ENCODE results near the gene LACTB.

DNA sequence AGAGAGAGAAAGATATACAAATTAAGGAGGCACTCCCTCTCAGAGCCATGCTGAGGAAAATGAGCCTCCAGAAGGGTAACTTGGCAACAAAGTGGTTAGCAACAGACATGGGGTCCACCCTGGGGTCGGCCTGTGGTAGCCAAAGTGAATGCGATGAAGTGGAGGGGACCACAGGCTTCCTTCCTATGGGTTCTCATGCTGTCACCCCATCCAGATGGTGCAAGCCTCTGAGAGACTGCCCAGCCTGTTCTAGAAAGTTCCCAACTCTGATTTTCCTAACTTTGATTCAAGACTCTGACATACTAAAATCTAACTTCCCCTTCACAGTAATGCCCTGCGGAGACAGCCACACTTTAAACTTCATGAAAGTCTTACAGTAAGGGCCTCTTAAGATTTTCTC lies 18.2 kb upstream of the LACTB start:
- TF ChIP-seq POLR2A (IDR thresholded peaks at IDR 0.05): no peak
- TF ChIP-seq, protein P1, sequence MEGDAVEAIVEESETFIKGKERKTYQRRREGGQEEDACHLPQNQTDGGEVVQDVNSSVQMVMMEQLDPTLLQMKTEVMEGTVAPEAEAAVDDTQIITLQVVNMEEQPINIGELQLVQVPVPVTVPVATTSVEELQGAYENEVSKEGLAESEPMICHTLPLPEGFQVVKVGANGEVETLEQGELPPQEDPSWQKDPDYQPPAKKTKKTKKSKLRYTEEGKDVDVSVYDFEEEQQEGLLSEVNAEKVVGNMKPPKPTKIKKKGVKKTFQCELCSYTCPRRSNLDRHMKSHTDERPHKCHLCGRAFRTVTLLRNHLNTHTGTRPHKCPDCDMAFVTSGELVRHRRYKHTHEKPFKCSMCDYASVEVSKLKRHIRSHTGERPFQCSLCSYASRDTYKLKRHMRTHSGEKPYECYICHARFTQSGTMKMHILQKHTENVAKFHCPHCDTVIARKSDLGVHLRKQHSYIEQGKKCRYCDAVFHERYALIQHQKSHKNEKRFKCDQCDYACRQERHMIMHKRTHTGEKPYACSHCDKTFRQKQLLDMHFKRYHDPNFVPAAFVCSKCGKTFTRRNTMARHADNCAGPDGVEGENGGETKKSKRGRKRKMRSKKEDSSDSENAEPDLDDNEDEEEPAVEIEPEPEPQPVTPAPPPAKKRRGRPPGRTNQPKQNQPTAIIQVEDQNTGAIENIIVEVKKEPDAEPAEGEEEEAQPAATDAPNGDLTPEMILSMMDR (IDR thresholded peaks at IDR 0.05): no peak
